ENCODE results near the gene DNAJC22. TPM values are rescaled to one million over a fixed set of nuclear protein-coding genes. Genes with fewer than 3 reads are reported as not detected.
A peak's percentile ranks its signal among the peaks of the same experiment; 100 is the strongest.

Gene DNAJC22
- total and polyA plus RNA-seq, 9 of the 15 experiments (the other 6 are each of a cell fraction or from before 2014, with no cell fraction given), result 0.10 to 1.2 (median 0.47) TPM

DNA sequence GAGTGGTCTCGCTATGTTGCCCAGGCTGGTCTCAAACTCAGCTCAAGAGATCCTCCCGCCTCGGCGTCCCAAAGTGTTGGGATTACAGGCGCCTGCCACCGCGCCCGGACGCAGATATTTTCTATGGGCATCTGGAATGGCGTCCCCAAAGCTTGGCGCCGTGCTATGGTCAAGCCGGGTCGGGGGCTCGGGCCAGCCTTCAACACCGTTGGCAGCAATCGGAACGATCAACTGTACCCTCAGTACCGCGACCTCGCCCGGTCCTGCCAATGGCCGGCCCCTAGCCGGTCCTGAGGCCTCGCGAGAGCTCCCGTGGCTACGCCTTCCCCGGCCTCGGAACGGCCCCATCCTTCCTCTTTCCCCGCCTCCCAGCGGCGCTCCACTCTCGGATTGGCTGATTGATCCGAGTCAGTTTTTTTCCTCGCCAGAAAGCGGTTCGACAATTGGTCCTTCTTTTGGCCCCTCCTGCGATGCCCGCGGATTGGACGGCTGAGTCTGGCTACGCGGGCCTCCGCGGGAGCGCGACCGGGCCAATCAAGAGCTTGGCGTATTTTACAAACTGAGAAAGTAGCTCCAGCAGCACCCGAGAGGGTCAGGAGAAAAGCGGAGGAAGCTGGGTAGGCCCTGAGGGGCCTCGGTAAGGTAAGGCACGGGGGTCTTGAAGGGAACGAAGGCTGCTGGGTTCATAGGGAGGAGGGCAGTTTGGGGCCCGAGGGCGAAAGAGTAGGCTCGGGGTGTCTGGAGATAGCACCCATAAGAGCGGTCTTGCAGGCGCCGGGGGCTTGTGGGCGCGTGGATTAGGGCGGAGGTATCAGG lies 23.8 kb upstream of the DNAJC22 start, which contains the start of gene TROAP (continued):
- TF ChIP-seq SMAD1 (IDR thresholded peaks at IDR 0.05; ENCODE audit: low read depth, low read length, partially characterized antibody), result peak; percentile 64
- TF ChIP-seq CEBPB (tag; IDR thresholded peaks at IDR 0.05), result no peak
- TF ChIP-seq SPI1 (IDR thresholded peaks at IDR 0.05; ENCODE audit: borderline replicate concordance, low read depth, low read length), result no peak
- TF ChIP-seq, protein P1, sequence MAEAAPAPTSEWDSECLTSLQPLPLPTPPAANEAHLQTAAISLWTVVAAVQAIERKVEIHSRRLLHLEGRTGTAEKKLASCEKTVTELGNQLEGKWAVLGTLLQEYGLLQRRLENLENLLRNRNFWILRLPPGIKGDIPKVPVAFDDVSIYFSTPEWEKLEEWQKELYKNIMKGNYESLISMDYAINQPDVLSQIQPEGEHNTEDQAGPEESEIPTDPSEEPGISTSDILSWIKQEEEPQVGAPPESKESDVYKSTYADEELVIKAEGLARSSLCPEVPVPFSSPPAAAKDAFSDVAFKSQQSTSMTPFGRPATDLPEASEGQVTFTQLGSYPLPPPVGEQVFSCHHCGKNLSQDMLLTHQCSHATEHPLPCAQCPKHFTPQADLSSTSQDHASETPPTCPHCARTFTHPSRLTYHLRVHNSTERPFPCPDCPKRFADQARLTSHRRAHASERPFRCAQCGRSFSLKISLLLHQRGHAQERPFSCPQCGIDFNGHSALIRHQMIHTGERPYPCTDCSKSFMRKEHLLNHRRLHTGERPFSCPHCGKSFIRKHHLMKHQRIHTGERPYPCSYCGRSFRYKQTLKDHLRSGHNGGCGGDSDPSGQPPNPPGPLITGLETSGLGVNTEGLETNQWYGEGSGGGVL (CRISPR knock-in tag; IDR thresholded peaks at IDR 0.05), result no peak
- TF ChIP-seq ZNF282 (CRISPR knock-in tag; IDR thresholded peaks at IDR 0.05), result no peak
- no peak for TF ChIP-seq TARDBP (IDR thresholded peaks at IDR 0.05)
- no peak; the same call in 1 of the 2 replicates for TF ChIP-seq ZC3H4 (CRISPR knock-in tag; IDR thresholded peaks at IDR 0.05; ENCODE audit: borderline replicate concordance)
- TF ChIP-seq ATF7 (IDR thresholded peaks at IDR 0.05), result peak; percentile 48; the same call in 1 of the 2 replicates
- TF ChIP-seq, protein P2, sequence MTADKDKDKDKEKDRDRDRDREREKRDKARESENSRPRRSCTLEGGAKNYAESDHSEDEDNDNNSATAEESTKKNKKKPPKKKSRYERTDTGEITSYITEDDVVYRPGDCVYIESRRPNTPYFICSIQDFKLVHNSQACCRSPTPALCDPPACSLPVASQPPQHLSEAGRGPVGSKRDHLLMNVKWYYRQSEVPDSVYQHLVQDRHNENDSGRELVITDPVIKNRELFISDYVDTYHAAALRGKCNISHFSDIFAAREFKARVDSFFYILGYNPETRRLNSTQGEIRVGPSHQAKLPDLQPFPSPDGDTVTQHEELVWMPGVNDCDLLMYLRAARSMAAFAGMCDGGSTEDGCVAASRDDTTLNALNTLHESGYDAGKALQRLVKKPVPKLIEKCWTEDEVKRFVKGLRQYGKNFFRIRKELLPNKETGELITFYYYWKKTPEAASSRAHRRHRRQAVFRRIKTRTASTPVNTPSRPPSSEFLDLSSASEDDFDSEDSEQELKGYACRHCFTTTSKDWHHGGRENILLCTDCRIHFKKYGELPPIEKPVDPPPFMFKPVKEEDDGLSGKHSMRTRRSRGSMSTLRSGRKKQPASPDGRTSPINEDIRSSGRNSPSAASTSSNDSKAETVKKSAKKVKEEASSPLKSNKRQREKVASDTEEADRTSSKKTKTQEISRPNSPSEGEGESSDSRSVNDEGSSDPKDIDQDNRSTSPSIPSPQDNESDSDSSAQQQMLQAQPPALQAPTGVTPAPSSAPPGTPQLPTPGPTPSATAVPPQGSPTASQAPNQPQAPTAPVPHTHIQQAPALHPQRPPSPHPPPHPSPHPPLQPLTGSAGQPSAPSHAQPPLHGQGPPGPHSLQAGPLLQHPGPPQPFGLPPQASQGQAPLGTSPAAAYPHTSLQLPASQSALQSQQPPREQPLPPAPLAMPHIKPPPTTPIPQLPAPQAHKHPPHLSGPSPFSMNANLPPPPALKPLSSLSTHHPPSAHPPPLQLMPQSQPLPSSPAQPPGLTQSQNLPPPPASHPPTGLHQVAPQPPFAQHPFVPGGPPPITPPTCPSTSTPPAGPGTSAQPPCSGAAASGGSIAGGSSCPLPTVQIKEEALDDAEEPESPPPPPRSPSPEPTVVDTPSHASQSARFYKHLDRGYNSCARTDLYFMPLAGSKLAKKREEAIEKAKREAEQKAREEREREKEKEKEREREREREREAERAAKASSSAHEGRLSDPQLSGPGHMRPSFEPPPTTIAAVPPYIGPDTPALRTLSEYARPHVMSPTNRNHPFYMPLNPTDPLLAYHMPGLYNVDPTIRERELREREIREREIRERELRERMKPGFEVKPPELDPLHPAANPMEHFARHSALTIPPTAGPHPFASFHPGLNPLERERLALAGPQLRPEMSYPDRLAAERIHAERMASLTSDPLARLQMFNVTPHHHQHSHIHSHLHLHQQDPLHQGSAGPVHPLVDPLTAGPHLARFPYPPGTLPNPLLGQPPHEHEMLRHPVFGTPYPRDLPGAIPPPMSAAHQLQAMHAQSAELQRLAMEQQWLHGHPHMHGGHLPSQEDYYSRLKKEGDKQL (CRISPR knock-in tag; IDR thresholded peaks at IDR 0.05; ENCODE audit: borderline replicate concordance), result no peak
- no peak for TF ChIP-seq SMARCA5 (IDR thresholded peaks at IDR 0.05)
- TF ChIP-seq, protein P3, sequence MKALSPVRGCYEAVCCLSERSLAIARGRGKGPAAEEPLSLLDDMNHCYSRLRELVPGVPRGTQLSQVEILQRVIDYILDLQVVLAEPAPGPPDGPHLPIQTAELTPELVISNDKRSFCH (CRISPR knock-in tag; IDR thresholded peaks at IDR 0.05), result no peak
- TF ChIP-seq, protein P3 (tag; IDR thresholded peaks at IDR 0.05), result no peak
- no peak for TF ChIP-seq SRSF1 (IDR thresholded peaks at IDR 0.05; ENCODE audit: low read depth, low read length)
- TF ChIP-seq CXXC5 (CRISPR knock-in tag; IDR thresholded peaks at IDR 0.05), result peak; percentile 92
- TF ChIP-seq, protein P4, sequence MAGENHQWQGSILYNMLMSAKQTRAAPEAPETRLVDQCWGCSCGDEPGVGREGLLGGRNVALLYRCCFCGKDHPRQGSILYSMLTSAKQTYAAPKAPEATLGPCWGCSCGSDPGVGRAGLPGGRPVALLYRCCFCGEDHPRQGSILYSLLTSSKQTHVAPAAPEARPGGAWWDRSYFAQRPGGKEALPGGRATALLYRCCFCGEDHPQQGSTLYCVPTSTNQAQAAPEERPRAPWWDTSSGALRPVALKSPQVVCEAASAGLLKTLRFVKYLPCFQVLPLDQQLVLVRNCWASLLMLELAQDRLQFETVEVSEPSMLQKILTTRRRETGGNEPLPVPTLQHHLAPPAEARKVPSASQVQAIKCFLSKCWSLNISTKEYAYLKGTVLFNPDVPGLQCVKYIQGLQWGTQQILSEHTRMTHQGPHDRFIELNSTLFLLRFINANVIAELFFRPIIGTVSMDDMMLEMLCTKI (IDR thresholded peaks at IDR 0.05; ENCODE audit: partially characterized antibody), result no peak
- TF ChIP-seq CBFA2T2 (conservative IDR thresholded peaks at IDR 0.05), result no peak
- TF ChIP-seq CHCHD3 (CRISPR knock-in tag; IDR thresholded peaks at IDR 0.05), result no peak
- TF ChIP-seq TRIM24 (IDR thresholded peaks at IDR 0.05), result no peak
- TF ChIP-seq JUN (IDR thresholded peaks at IDR 0.05; ENCODE audit: borderline replicate concordance, low read depth, low read length), result no peak; the same call in 1 of the 2 replicates
- TF ChIP-seq JUN (CRISPR knock-in tag; IDR thresholded peaks at IDR 0.05; ENCODE audit: borderline replicate concordance), result no peak
- TF ChIP-seq NFIX (CRISPR knock-in tag; IDR thresholded peaks at IDR 0.05; ENCODE audit: low read depth), result no peak
